Lower leg skin (tissue), 4 donors: ENCODE measurements around the gene KCNG4. TPM values are rescaled to one million over a fixed set of nuclear protein-coding genes. Genes with fewer than 3 reads are reported as not detected.

ENCODE experiments used
- DNase-seq, 2 donors: peaks; one replicate each; pipeline ENCODE4 v3.0.0-alpha.2; 2019; ENCODE audit warnings: low spot score in 2 of 2
- H3K4me3 ChIP-seq: fragments of 200-600 bp; sonication (generic); 2 replicates; pipeline ENCODE4 v1.5.1; 2017; ENCODE audit warnings: mild to moderate bottlenecking, low read depth; ENCODE audit not compliant: poor library complexity, severe bottlenecking
- CTCF ChIP-seq, 3 donors: fragments of 450-650 bp; IDR thresholded peaks; one replicate each; pipeline ENCODE4 v1.5.1; 2016; ENCODE audit warnings: antibody characterized with exemption in 3 of 3, mild to moderate bottlenecking in 3 of 3, moderate library complexity in 2 of 3
- POLR2A ChIP-seq, 2 donors: fragments of 450-650 bp; IDR thresholded peaks; one replicate each; pipeline ENCODE4 v1.6.1; 2016 to 2017; ENCODE audit warnings: antibody characterized with exemption in 2 of 2, mild to moderate bottlenecking in 1 of 2, moderate library complexity in 1 of 2
- WGBS, 2 donors: methylation state at CpG; one replicate each; pipeline ENCODE4 v1.1.5; 2018; 5-methylcytosine and 5-hydroxymethylcytosine counted together
- intact Hi-C: fragments of 100-400 bp; cut with DNase I; formaldehyde crosslinking; loops from one replicate; pipeline ENCODE4 v1.15.0; 2023; ENCODE audit warnings: low total_unique reads
- total RNA-seq, 4 donors: library from RNA; depleted of rRNA; stranded (reverse); fragments of >200 nt; gene quantifications; one replicate each; pipeline ENCODE4 v1.1.0, GENCODE V29; 2016

KCNG4 gene
- total RNA-seq, 4 donors from 2014 or later = not detected

GRCh38 chr16:84275585-84276151 is 35.9 kb upstream of the KCNG4 start:
- TF ChIP-seq CTCF (IDR thresholded peaks at IDR 0.05) (no peak), POLR2A (IDR thresholded peaks at IDR 0.05) (no peak)
- DNase-seq = no peak
- intact Hi-C loops = loop anchor here (10.0 kb wide), 1 partner anchor 209 kb away; no protein-coding TSS in a partner anchor
- H3K4me3 ChIP-seq = no peak overlapping the region
- 88 to 92% methylated on average over 6 of the region's 6 CpGs for WGBS, 2 donors

GRCh38 chr16:84274515-84274914 is 34.7 kb upstream of the KCNG4 start:
- DNase-seq = no peak
- intact Hi-C loops = loop anchor here (10.0 kb wide), 1 partner anchor 210 kb away; no protein-coding TSS in a partner anchor
- TF ChIP-seq CTCF (IDR thresholded peaks at IDR 0.05) (no peak), POLR2A (IDR thresholded peaks at IDR 0.05) (no peak)
- 89 to 94% methylated on average over 9 of the region's 9 CpGs for WGBS, 2 donors
- H3K4me3 ChIP-seq = no peak overlapping the region

- TF ChIP-seq CTCF (IDR thresholded peaks at IDR 0.05) = no peak
- TF ChIP-seq POLR2A (IDR thresholded peaks at IDR 0.05) = no peak
- intact Hi-C loops = loop anchor here (10.0 kb wide), 1 partner anchor 212 kb away; no protein-coding TSS in a partner anchor
- 41 to 74% methylated on average over 1 of the region's 1 CpG for WGBS, 2 donors
- H3K4me3 ChIP-seq = no peak overlapping the region
- DNase-seq = no peak
These were observed 33.0 kb upstream of the KCNG4 start for GRCh38 chr16:84272740-84273320.

- DNase-seq = no peak
- TF ChIP-seq CTCF (IDR thresholded peaks at IDR 0.05) = no peak
- TF ChIP-seq POLR2A (IDR thresholded peaks at IDR 0.05) = no peak
- intact Hi-C loops = loop anchor here (10.0 kb wide), 1 partner anchor 213 kb away; no protein-coding TSS in a partner anchor
- 62 to 67% methylated on average over 4 of the region's 4 CpGs for WGBS, 2 donors
- H3K4me3 ChIP-seq = no peak overlapping the region
These were observed 32.1 kb upstream of the KCNG4 start for GRCh38 chr16:84271866-84272265.

- WGBS, 2 donors = 73 to 80% methylated on average over 1 of the region's 1 CpG
- TF ChIP-seq POLR2A (IDR thresholded peaks at IDR 0.05) = no peak
- TF ChIP-seq CTCF (IDR thresholded peaks at IDR 0.05) = no peak
- intact Hi-C loops = loop anchor here (10.0 kb wide), 1 partner anchor 214 kb away; no protein-coding TSS in a partner anchor
- H3K4me3 ChIP-seq = no peak overlapping the region
- DNase-seq = no peak
These were observed 31.2 kb upstream of the KCNG4 start for GRCh38 chr16:84271037-84271436.
